GM19372 (cell line): Measurements from ENCODE around the gene CLEC17A.
"Not testable (repeated sequence)": the region's sequence is repeated elsewhere in the genome, so short reads cannot be mapped to it uniquely, and the experiment has no call there.

ENCODE experiments used
- ATAC-seq: cut with Tn5 transposase; IDR thresholded peaks from one replicate; pipeline ENCODE4 v1.9.1; 2021; ENCODE audit warnings: mild to moderate bottlenecking, low read depth, moderate library complexity; ENCODE audit not compliant: unreplicated experiment

The CLEC17A gene

DNA sequence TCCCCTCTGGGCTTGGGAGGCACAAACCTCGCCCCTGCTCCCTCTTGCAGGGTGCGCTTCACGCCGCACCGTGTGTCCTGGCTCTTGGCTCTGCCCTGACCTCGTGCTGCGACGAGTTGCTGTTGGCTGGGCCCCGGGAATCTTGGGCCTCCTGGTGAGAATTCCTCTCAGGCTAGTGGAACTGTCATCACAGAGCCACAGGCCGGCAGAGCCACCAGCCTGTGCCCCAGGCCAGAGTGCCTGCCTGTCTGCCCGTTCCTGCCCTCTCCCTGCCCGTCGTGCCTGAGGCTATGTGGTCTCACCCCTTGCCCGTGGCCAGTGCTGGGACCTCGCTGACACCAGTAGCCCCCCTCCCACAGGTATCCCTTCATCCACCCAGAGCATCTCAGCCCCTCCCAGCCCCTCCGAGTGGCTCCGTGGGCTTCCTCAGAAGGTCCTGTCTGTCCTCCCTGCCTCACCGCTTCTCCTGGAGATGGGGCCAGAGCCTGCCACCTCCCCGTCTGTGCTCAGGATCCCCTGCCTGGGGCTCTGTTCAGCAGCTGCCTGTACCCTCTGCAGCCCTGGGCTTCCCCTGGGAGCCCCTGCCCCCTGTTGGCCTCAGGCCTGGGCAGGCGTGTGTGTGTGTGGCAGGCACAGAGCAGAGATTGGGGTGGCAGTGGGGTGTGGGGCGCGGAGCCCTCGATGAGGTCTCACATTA lies 24.4 kb upstream of the CLEC17A start:
- ATAC-seq = no peak

GRCh38 chr19:14559916-14560775 lies 22.7 kb upstream of the CLEC17A start:
- no peak for ATAC-seq

- ATAC-seq = no peak
Observed at GRCh38 chr19:14560776-14561108, 22.1 kb upstream of the CLEC17A start.

- no peak for ATAC-seq
Observed at GRCh38 chr19:14561249-14561648, 21.6 kb upstream of the CLEC17A start.

GRCh38 chr19:14561847-14562351 lies 21.0 kb upstream of the CLEC17A start:
- ATAC-seq = no peak

- ATAC-seq = no peak
Observed at GRCh38 chr19:14562660-14563589, 20.0 kb upstream of the CLEC17A start.

DNA sequence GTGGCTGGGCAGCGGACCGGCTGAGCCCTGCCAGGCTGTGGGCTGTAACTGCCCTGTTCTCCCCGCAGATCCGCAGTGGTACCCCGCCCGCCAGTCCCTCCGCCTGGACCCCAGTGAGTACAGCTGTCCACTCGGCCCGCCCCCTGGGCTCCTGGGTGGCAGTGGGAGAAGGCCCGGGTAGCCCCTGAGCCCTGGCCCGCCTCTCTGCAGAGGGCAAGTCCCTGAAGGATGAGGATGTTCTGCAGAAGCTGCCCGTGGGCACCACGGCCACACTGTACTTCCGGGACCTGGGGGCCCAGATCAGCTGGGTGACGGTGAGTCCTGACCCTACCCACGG lies 19.3 kb upstream of the CLEC17A start:
- ATAC-seq = no peak

- ATAC-seq = no peak
Observed at GRCh38 chr19:14563989-14564651, 18.8 kb upstream of the CLEC17A start.

DNA sequence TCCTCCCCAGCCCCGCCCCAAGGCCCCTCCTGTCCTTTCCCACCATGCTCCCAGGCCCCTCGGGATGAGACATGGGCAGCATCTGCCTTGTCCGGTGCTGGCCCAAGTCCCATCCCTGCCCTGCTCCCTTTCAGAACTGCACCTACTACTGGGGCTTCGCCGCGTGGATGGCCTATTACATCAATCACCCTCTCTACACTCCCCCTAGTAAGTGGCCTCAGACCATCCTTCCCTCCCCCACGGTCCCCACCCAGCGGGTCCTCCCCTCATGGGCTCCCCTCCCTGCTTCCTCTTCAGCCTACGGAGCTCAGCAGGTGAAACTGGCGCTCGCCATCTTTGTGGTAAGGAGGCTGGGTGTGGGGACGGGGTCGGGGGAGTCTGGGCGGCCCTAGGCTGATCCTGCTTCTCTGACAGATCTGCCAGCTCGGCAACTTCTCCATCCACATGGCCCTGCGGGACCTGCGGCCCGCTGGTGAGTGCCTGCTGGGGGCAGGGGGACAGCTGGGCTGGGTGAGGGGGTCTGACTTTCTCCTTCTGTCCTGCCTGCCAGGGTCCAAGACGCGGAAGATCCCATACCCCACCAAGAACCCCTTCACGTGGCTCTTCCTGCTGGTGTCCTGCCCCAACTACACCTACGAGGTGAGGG lies 18.1 kb upstream of the CLEC17A start:
- not testable (repeated sequence) for ATAC-seq

DNA sequence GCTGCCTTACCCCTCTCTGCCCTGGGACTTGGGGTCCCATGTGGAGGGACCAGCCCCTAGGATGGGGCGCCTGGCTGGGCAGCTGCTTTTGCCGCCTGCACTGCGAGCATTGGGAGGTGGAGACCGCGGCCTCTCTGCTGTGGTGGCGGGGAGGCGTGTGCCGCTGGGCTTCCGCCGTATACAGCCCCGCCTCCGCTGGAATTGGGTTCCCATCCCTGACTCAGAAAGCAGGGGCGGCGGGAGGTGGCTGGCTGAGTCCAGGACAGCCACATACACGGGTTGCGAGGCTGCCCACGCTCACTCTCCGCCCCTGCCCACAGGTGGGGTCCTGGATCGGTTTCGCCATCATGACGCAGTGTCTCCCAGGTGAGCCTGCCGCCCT lies 17.6 kb upstream of the CLEC17A start:
- ATAC-seq = no peak

GRCh38 chr19:14565765-14566711 lies 16.8 kb upstream of the CLEC17A start:
- ATAC-seq = no peak

- no peak for ATAC-seq
Observed at GRCh38 chr19:14566712-14567077, 16.2 kb upstream of the CLEC17A start.

GRCh38 chr19:14567079-14567478 lies 15.8 kb upstream of the CLEC17A start:
- ATAC-seq = no peak

DNA sequence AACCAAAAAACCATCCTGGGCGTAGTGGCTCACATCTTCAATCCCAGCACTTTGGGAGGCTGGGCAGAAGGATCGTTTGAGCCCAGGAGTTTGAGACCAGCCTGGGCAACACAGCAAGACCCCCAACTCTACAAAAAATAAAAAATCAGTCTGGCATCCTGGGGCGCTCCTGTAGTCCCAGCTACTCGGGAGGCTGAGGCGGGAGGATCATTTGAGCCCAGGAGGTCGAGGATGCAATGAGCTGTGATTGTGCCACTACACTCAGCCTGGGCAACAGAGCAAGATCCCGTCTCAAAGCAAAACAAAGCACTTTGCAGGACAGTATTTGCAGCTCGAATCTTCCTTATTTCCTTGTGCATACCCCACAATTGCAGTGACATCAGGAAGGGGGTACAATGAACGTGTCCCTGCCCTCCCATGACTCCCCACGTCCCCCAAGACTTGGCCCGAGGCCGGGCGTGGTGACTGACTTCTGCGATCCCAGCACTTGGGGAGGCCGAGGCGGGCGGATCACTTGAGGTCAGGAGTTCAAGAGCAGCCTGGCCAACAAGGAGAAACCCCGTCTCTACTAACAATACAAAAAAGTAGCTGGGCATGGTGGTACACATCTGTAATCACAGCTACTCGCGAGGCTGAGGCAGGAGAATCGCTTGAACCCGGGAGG lies 11.9 kb upstream of the CLEC17A start:
- ATAC-seq = no peak

- peak; percentile 86 for ATAC-seq
Observed at GRCh38 chr19:14571695-14572490, 11.0 kb upstream of the CLEC17A start, which contains the start of gene NDUFB7. NDUFB7 (minus strand) TSS chr19:14572066; CDS start chr19:14572000, 66 bp downstream.

DNA sequence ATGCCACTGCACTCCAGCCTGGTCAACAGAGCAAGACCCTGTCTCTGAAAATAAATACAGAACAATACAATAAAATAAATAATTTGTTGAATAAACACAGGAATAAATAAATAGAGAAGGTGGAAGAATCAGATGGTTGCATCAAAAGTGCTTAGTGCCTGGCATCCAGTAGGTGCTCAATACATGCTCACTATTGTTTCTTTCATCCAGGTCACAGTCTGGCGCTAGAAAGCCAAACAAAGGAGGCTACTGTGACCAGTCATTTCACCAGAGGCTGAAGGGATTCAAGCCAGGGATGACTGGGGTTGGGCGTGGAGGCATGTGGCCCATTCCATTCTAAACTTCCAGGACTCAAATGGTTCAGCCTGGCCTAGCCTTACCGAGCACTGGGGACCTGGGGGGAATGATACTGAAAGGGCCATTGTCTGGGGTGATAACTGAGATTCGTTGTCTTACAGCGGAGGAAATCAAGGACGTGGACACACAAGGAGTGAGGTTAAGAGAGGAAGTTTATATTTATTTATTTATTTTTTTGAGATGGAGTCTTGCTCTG lies 7.4 kb upstream of the CLEC17A start:
- ATAC-seq = no peak

GRCh38 chr19:14576363-14576762 lies 6.5 kb upstream of the CLEC17A start:
- ATAC-seq = no peak
